GM21528 (cell line): ENCODE data around the gene OR5A2.
"Not testable (repeated sequence)": the region's sequence is repeated elsewhere in the genome, so short reads cannot be mapped to it uniquely, and the experiment has no call there.

Source experiments
- ATAC-seq: cut with Tn5 transposase; IDR thresholded peaks from one replicate; pipeline ENCODE4 v1.9.1; 2021; ENCODE audit warnings: mild to moderate bottlenecking, moderate library complexity; ENCODE audit not compliant: unreplicated experiment, low FRiP score

The OR5A2 gene

GRCh38 chr11:59400461-59401261 is 25.6 kb downstream of the OR5A2 start:
- ATAC-seq, result no peak

- ATAC-seq, result no peak
These were observed 32.0 kb downstream of the OR5A2 start for GRCh38 chr11:59394186-59394585.

GRCh38 chr11:59380263-59381059 is 45.8 kb downstream of the OR5A2 start:
- peak; percentile 99 for ATAC-seq

- ATAC-seq, result not testable (repeated sequence)
These were observed 53.9 kb downstream of the OR5A2 start for GRCh38 chr11:59372324-59372723.

- no peak for ATAC-seq
These were observed 57.8 kb downstream of the OR5A2 start for GRCh38 chr11:59368238-59369022.
